ENCODE data around the gene ATP13A2.

Gene ATP13A2

GRCh38 chr1:17032741-17033140, 21.0 kb upstream of the ATP13A2 start:
- in situ Hi-C loops (cut with MboI; ENCODE audit: low sequenced_read_pairs), result no loop called here

GRCh38 chr1:17031436-17031835, 19.7 kb upstream of the ATP13A2 start:
- in situ Hi-C loops (cut with MboI; ENCODE audit: low sequenced_read_pairs), result no loop called here

GRCh38 chr1:17030206-17030605, 18.5 kb upstream of the ATP13A2 start:
- in situ Hi-C loops (cut with MboI; ENCODE audit: low sequenced_read_pairs), result no loop called here

GRCh38 chr1:17028662-17029188, 17.0 kb upstream of the ATP13A2 start:
- in situ Hi-C loops (cut with MboI; ENCODE audit: low sequenced_read_pairs), result no loop called here

GRCh38 chr1:17027900-17028299, 16.2 kb upstream of the ATP13A2 start:
- in situ Hi-C loops (cut with MboI; ENCODE audit: low sequenced_read_pairs), result no loop called here

GRCh38 chr1:17027403-17027802, 15.7 kb upstream of the ATP13A2 start:
- in situ Hi-C loops (cut with MboI; ENCODE audit: low sequenced_read_pairs), result no loop called here

- in situ Hi-C loops (cut with MboI; ENCODE audit: low sequenced_read_pairs), result no loop called here
These were observed 13.0 kb upstream of the ATP13A2 start for GRCh38 chr1:17024721-17025120.

- in situ Hi-C loops (cut with MboI; ENCODE audit: low sequenced_read_pairs), result no loop called here
These were observed 11.8 kb upstream of the ATP13A2 start for GRCh38 chr1:17023573-17023972.

- in situ Hi-C loops (cut with MboI; ENCODE audit: low sequenced_read_pairs), result no loop called here
These were observed 11.4 kb upstream of the ATP13A2 start for GRCh38 chr1:17023102-17023501.

GRCh38 chr1:17021896-17022295, 10.2 kb upstream of the ATP13A2 start:
- in situ Hi-C loops (cut with MboI; ENCODE audit: low sequenced_read_pairs), result no loop called here

GRCh38 chr1:17020502-17020901, 8.8 kb upstream of the ATP13A2 start:
- in situ Hi-C loops (cut with MboI; ENCODE audit: low sequenced_read_pairs), result no loop called here

- in situ Hi-C loops (cut with MboI; ENCODE audit: low sequenced_read_pairs), result no loop called here
These were observed 7.1 kb upstream of the ATP13A2 start for GRCh38 chr1:17018849-17019248.

- in situ Hi-C loops (cut with MboI; ENCODE audit: low sequenced_read_pairs), result no loop called here
These were observed 5.7 kb upstream of the ATP13A2 start for GRCh38 chr1:17017435-17017834.

GRCh38 chr1:17016317-17016661, 4.6 kb upstream of the ATP13A2 start:
- in situ Hi-C loops (cut with MboI; ENCODE audit: low sequenced_read_pairs), result no loop called here

- in situ Hi-C loops (cut with MboI; ENCODE audit: low sequenced_read_pairs), result no loop called here
These were observed 3.2 kb upstream of the ATP13A2 start for GRCh38 chr1:17014671-17015567.

- in situ Hi-C loops (cut with MboI; ENCODE audit: low sequenced_read_pairs), result no loop called here
These were observed 2.0 kb upstream of the ATP13A2 start for GRCh38 chr1:17013491-17014320.

- in situ Hi-C loops (cut with MboI; ENCODE audit: low sequenced_read_pairs), result no loop called here
These were observed 1.2 kb upstream of the ATP13A2 start for GRCh38 chr1:17012775-17013490.

GRCh38 chr1:17011092-17011438, 663 bp downstream of the ATP13A2 start:
- in situ Hi-C loops (cut with MboI; ENCODE audit: low sequenced_read_pairs), result no loop called here

GRCh38 chr1:17009706-17010105, 2.0 kb downstream of the ATP13A2 start:
- in situ Hi-C loops (cut with MboI; ENCODE audit: low sequenced_read_pairs), result no loop called here

GRCh38 chr1:17008208-17008855, 3.4 kb downstream of the ATP13A2 start:
- in situ Hi-C loops (cut with MboI; ENCODE audit: low sequenced_read_pairs), result no loop called here

GRCh38 chr1:17007121-17007520, 4.6 kb downstream of the ATP13A2 start:
- in situ Hi-C loops (cut with MboI; ENCODE audit: low sequenced_read_pairs), result no loop called here

All from hTERT RPE-1 (cell line).